G401.6 (cell line): ENCODE data around the gene CACNA2D2.

ENCODE experiments used
- FAIRE-seq: peaks from 2 replicates; lab custom pipeline; 2012; peaks lifted over from hg19 to GRCh38; lab: Jason Lieb, UNC

CACNA2D2 gene

GRCh38 chr3:50495609-50496423 lies 7.6 kb downstream of the CACNA2D2 start:
- FAIRE-seq = no peak

- FAIRE-seq = no peak
Measured at GRCh38 chr3:50494126-50494525, 9.3 kb downstream of the CACNA2D2 start.

- FAIRE-seq = no peak
Measured at GRCh38 chr3:50493623-50494022, 9.8 kb downstream of the CACNA2D2 start.

GRCh38 chr3:50493086-50493485 lies 10.3 kb downstream of the CACNA2D2 start:
- no peak for FAIRE-seq

- no peak for FAIRE-seq
Measured at GRCh38 chr3:50491023-50491422, 12.4 kb downstream of the CACNA2D2 start.

GRCh38 chr3:50490424-50490823 lies 13.0 kb downstream of the CACNA2D2 start:
- FAIRE-seq = no peak

GRCh38 chr3:50487181-50487580 lies 16.3 kb downstream of the CACNA2D2 start:
- FAIRE-seq = no peak

- FAIRE-seq = no peak
Measured at GRCh38 chr3:50486219-50486888, 17.1 kb downstream of the CACNA2D2 start.

- FAIRE-seq = no peak
Measured at GRCh38 chr3:50484722-50485121, 18.7 kb downstream of the CACNA2D2 start.

GRCh38 chr3:50483374-50483773 lies 20.1 kb downstream of the CACNA2D2 start:
- no peak for FAIRE-seq

- FAIRE-seq = peak; percentile 88
Measured at GRCh38 chr3:50481992-50482391, 21.4 kb downstream of the CACNA2D2 start.

- FAIRE-seq = no peak
Measured at GRCh38 chr3:50480471-50480870, 23.0 kb downstream of the CACNA2D2 start.

GRCh38 chr3:50479523-50479922 lies 23.9 kb downstream of the CACNA2D2 start:
- FAIRE-seq = no peak

- no peak for FAIRE-seq
Measured at GRCh38 chr3:50478671-50479260, 24.7 kb downstream of the CACNA2D2 start.

GRCh38 chr3:50478051-50478450 lies 25.4 kb downstream of the CACNA2D2 start:
- FAIRE-seq = no peak

GRCh38 chr3:50475348-50475747 lies 28.1 kb downstream of the CACNA2D2 start:
- FAIRE-seq = no peak

- no peak for FAIRE-seq
Measured at GRCh38 chr3:50474717-50475116, 28.7 kb downstream of the CACNA2D2 start.

GRCh38 chr3:50473768-50474167 lies 29.7 kb downstream of the CACNA2D2 start:
- FAIRE-seq = no peak

- no peak for FAIRE-seq
Measured at GRCh38 chr3:50472958-50473357, 30.5 kb downstream of the CACNA2D2 start.

GRCh38 chr3:50470658-50471057 lies 32.8 kb downstream of the CACNA2D2 start:
- FAIRE-seq = no peak

GRCh38 chr3:50467919-50468318 lies 35.5 kb downstream of the CACNA2D2 start:
- no peak for FAIRE-seq

GRCh38 chr3:50466177-50466576 lies 37.3 kb downstream of the CACNA2D2 start:
- no peak for FAIRE-seq

GRCh38 chr3:50464569-50464968 lies 38.9 kb downstream of the CACNA2D2 start:
- FAIRE-seq = no peak
